H9 (cell line): Measurements from ENCODE around the gene HS6ST3. TPM values are rescaled to one million over a fixed set of nuclear protein-coding genes. Genes with fewer than 3 reads are reported as not detected.

Experiments used
- DNase-seq: peaks from one replicate; pipeline ENCODE4 v3.0.0-alpha.2; 2017
- H2AFZ ChIP-seq: one replicate; pipeline ENCODE4 v1.6.1; 2013; ENCODE audit warnings: mild to moderate bottlenecking, low read length, control low read depth, moderate library complexity
- H2AK5ac ChIP-seq: 2 replicates; pipeline ENCODE4 v1.6.1; 2013; ENCODE audit warnings: low read length, control low read depth, mixed read lengths; ENCODE audit not compliant: insufficient read length
- H2BK120ac ChIP-seq: one replicate; pipeline ENCODE4 v1.6.1; 2013; ENCODE audit warnings: low read depth, mild to moderate bottlenecking, low read length, control low read depth, inconsistent platforms; ENCODE audit not compliant: poor library complexity, severe bottlenecking
- H2BK12ac ChIP-seq: 2 replicates; pipeline ENCODE4 v1.6.1; 2013; ENCODE audit warnings: low read length, control low read depth, mixed read lengths, low read depth; ENCODE audit not compliant: insufficient read length
- H2BK15ac ChIP-seq: 2 replicates; pipeline ENCODE4 v1.6.1; 2013; ENCODE audit warnings: low read depth, low read length, control low read depth
- H2BK20ac ChIP-seq: one replicate; pipeline ENCODE4 v1.6.1; 2013; ENCODE audit warnings: low read depth, mild to moderate bottlenecking, low read length, control low read depth, inconsistent platforms; ENCODE audit not compliant: poor library complexity, severe bottlenecking
- H2BK5ac ChIP-seq: 2 replicates; pipeline ENCODE4 v1.6.1; 2013; ENCODE audit warnings: low read length, control low read depth, mixed read lengths; ENCODE audit not compliant: insufficient read length
- H3K14ac ChIP-seq: 2 replicates; pipeline ENCODE4 v1.6.1; 2013; ENCODE audit warnings: low read length, control low read depth; ENCODE audit not compliant: insufficient read depth
- H3K18ac ChIP-seq: 2 replicates; pipeline ENCODE4 v1.6.1; 2013; ENCODE audit warnings: low read depth, mild to moderate bottlenecking, mixed read lengths, low read length, control low read depth; ENCODE audit not compliant: insufficient read length
- H3K23ac ChIP-seq: 2 replicates; pipeline ENCODE4 v1.6.1; 2013; ENCODE audit warnings: low read length, control low read depth, mixed read lengths, low read depth; ENCODE audit not compliant: insufficient read length
- H3K23me2 ChIP-seq: 2 replicates; pipeline ENCODE4 v1.6.1; 2013; ENCODE audit warnings: low read depth, mild to moderate bottlenecking, mixed read lengths, low read length, control low read depth; ENCODE audit not compliant: insufficient read length, poor library complexity, severe bottlenecking
- H3K27ac ChIP-seq: 2 replicates; pipeline ENCODE4 v1.5.1; 2013; ENCODE audit warnings: low read length, control low read depth, mixed read lengths, low read depth; ENCODE audit not compliant: insufficient read length
- H3K27me3 ChIP-seq: 2 replicates; pipeline ENCODE4 v1.6.1; 2013; ENCODE audit warnings: low read length, control low read depth, inconsistent platforms; ENCODE audit not compliant: insufficient read depth
- H3K4ac ChIP-seq: 2 replicates; pipeline ENCODE4 v1.6.1; 2013; ENCODE audit warnings: low read depth, mild to moderate bottlenecking, control low read depth, inconsistent platforms, low read length, moderate library complexity
- H3K4me1 ChIP-seq: 2 replicates; pipeline ENCODE4 v1.6.1; 2013; ENCODE audit warnings: low read length, control low read depth, inconsistent platforms; ENCODE audit not compliant: insufficient read depth
- H3K4me2 ChIP-seq: 2 replicates; pipeline ENCODE4 v1.6.1; 2013; ENCODE audit warnings: low read length, control low read depth, mixed read lengths; ENCODE audit not compliant: insufficient read length, insufficient read depth
- H3K56ac ChIP-seq: 2 replicates; pipeline ENCODE4 v1.6.1; 2013; ENCODE audit warnings: low read depth, mild to moderate bottlenecking, mixed read lengths, low read length, control low read depth; ENCODE audit not compliant: insufficient read length
- H3K79me1 ChIP-seq: 2 replicates; pipeline ENCODE4 v1.6.1; 2013; ENCODE audit warnings: low read depth, mild to moderate bottlenecking, moderate library complexity, low read length, control low read depth, inconsistent platforms; ENCODE audit not compliant: insufficient read depth, poor library complexity, severe bottlenecking
- H3K79me2 ChIP-seq: 2 replicates; pipeline ENCODE4 v1.6.1; 2013; ENCODE audit warnings: low read length, control low read depth, inconsistent platforms; ENCODE audit not compliant: insufficient read depth
- H3K9ac ChIP-seq: 2 replicates; pipeline ENCODE4 v1.6.1; 2013; ENCODE audit warnings: low read length, control low read depth, mixed read lengths; ENCODE audit not compliant: insufficient read length; ENCODE audit errors: extremely low read depth
- H3K9me3 ChIP-seq: one replicate; pipeline ENCODE4 v1.6.1; 2013; ENCODE audit warnings: low read depth, low read length, inconsistent platforms; ENCODE audit not compliant: control insufficient read depth
- H3T11ph ChIP-seq: one replicate; pipeline ENCODE4 v1.6.1; 2013; ENCODE audit warnings: mild to moderate bottlenecking, low read length, control low read depth, inconsistent platforms
- H4K20me1 ChIP-seq: one replicate; pipeline ENCODE4 v1.6.1; 2013; ENCODE audit not compliant: control insufficient read depth, insufficient read length, insufficient read depth
- H4K5ac ChIP-seq: 2 replicates; pipeline ENCODE4 v1.6.1; 2013; ENCODE audit warnings: low read depth, mild to moderate bottlenecking, mixed read lengths, low read length, control low read depth; ENCODE audit not compliant: insufficient read length
- H4K8ac ChIP-seq: replicated peaks from 2 replicates; pipeline ENCODE4 v1.6.1; 2013; ENCODE audit warnings: low read length, control low read depth, mixed read lengths, low read depth; ENCODE audit not compliant: insufficient read length
- H4K91ac ChIP-seq: 2 replicates; pipeline ENCODE4 v1.6.1; 2013; ENCODE audit warnings: low read depth, mild to moderate bottlenecking, moderate library complexity, mixed read lengths, low read length, control low read depth; ENCODE audit not compliant: insufficient read length
- H3K27ac Mint-ChIP-seq, 3 experiments: 2 replicates in 2 of 3; 3 replicates in 1 of 3; pipeline ENCODE4 v1.8.0; 2020 to 2021; ENCODE audit warnings: mixed read lengths in 3 of 3, mild to moderate bottlenecking in 1 of 3, moderate library complexity in 1 of 3
- H3K27me3 Mint-ChIP-seq: 2 replicates; pipeline ENCODE4 v1.8.0; 2021; ENCODE audit warnings: low read depth, mild to moderate bottlenecking, moderate library complexity, mixed read lengths
- H3K36me3 Mint-ChIP-seq, 3 experiments: 2 replicates in 2 of 3; 3 replicates in 1 of 3; pipeline ENCODE4 v1.8.0; 2020 to 2021; ENCODE audit warnings: low read depth in 3 of 3, mixed read lengths in 3 of 3; ENCODE audit not compliant: insufficient read depth in 1 of 3
- H3K4me1 Mint-ChIP-seq, 2 experiments: 2 replicates each; pipeline ENCODE4 v1.8.0; 2020; ENCODE audit warnings: mixed read lengths in 2 of 2
- H3K4me3 Mint-ChIP-seq, 2 experiments: 2 replicates in 1 of 2; 3 replicates in 1 of 2; pipeline ENCODE4 v1.8.0; 2020 to 2021; ENCODE audit warnings: mild to moderate bottlenecking in 2 of 2, mixed read lengths in 2 of 2, moderate library complexity in 1 of 2
- H3K9me3 Mint-ChIP-seq, 2 experiments: 2 replicates in 1 of 2; 3 replicates in 1 of 2; pipeline ENCODE4 v1.8.0; 2020; ENCODE audit warnings: mild to moderate bottlenecking in 2 of 2, mixed read lengths in 2 of 2, moderate library complexity in 1 of 2
- WGBS: extraction: QIAGEN DNeasy Blood & Tissue Kit; methylation state at CpG from one replicate; pipeline ENCODE4 v1.1.7; 2013; ENCODE audit warnings: missing lambda C conversion rate, low lambda C conversion rate, mixed read lengths; ENCODE audit not compliant: insufficient read length; ENCODE audit errors: extremely low coverage; 5-methylcytosine and 5-hydroxymethylcytosine counted together
- total RNA-seq: library from RNA; stranded (reverse); gene quantifications from 2 replicates; pipeline ENCODE4 v1.2.1, GENCODE V29; 2021
- TF ChIP-seq, protein P1 (sequence below): fragments of 200-600 bp; sonication (generic); conservative IDR thresholded peaks from 3 replicates; pipeline ENCODE4 v1.8.0; 2021; ENCODE audit warnings: antibody characterized with exemption, mild to moderate bottlenecking

The HS6ST3 gene
- total RNA-seq, 1 experiment from 2014 or later: 0.44 TPM

DNA sequence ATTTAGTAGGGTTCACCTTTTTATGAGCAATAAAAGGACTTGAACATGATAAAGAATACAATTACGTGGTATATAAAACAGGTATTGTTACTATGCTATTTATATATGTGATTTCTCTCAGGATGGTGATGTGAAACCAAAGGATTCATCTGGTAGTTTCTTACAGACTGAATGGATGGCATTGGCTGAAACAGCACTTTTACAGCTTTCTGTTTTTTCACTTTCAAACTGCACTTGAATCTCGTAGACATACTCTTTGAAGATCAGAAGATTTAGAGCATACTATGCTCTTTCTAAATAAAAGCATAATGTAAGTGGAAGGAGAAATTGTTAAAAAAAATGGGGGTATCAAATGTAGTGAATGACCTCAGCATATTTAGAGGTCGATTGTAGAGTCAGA, 354.8 kb downstream of the HS6ST3 start:
- H3K9ac ChIP-seq: no peak overlapping the region
- H3K4ac ChIP-seq: no peak overlapping the region
- no peaks in the 10 kb centered on the region for H3K27me3 ChIP-seq
- Mint-ChIP-seq H3K27ac (no peak overlapping the region), H3K36me3 (no peaks in the 10 kb centered on the region), H3K4me1 (peaks cover 4 to 5% of the 10 kb centered on the region in 2 experiments; a peak in 3 of 4 replicates), H3K4me3 (no peak overlapping the region), H3K27me3 (no peaks in the 10 kb centered on the region), H3K9me3 (no peaks in the 10 kb centered on the region)
- H3K9me3 ChIP-seq: no peaks in the 10 kb centered on the region
- H4K20me1 ChIP-seq: no peaks in the 10 kb centered on the region
- no peak overlapping the region for H3K27ac ChIP-seq
- no peak overlapping the region for H2BK5ac ChIP-seq
- H2BK15ac ChIP-seq: no peak overlapping the region
- no peak overlapping the region for H3T11ph ChIP-seq
- H3K4me2 ChIP-seq: no peak overlapping the region
- no CpG with 5 or more reads among the region's 3 CpGs for WGBS
- no peaks in the 10 kb centered on the region for H3K79me2 ChIP-seq
- no peak overlapping the region for H2BK12ac ChIP-seq
- no peak overlapping the region for H4K5ac ChIP-seq
- H3K18ac ChIP-seq: no peak overlapping the region
- no peak overlapping the region for H2AFZ ChIP-seq
- DNase-seq: no peak
- H3K14ac ChIP-seq: no peak overlapping the region
- H2BK20ac ChIP-seq: no peak overlapping the region
- H4K91ac ChIP-seq: no peak overlapping the region
- H3K23me2 ChIP-seq: no peaks in the 10 kb centered on the region
- no peaks in the 10 kb centered on the region for H3K4me1 ChIP-seq
- no peak overlapping the region for H4K8ac ChIP-seq
- no peak overlapping the region for H3K23ac ChIP-seq
- H3K79me1 ChIP-seq: no peaks in the 10 kb centered on the region
- H2AK5ac ChIP-seq: no peak overlapping the region
- no peak overlapping the region for H3K56ac ChIP-seq
- no peak overlapping the region for H2BK120ac ChIP-seq
- TF ChIP-seq, protein P1, sequence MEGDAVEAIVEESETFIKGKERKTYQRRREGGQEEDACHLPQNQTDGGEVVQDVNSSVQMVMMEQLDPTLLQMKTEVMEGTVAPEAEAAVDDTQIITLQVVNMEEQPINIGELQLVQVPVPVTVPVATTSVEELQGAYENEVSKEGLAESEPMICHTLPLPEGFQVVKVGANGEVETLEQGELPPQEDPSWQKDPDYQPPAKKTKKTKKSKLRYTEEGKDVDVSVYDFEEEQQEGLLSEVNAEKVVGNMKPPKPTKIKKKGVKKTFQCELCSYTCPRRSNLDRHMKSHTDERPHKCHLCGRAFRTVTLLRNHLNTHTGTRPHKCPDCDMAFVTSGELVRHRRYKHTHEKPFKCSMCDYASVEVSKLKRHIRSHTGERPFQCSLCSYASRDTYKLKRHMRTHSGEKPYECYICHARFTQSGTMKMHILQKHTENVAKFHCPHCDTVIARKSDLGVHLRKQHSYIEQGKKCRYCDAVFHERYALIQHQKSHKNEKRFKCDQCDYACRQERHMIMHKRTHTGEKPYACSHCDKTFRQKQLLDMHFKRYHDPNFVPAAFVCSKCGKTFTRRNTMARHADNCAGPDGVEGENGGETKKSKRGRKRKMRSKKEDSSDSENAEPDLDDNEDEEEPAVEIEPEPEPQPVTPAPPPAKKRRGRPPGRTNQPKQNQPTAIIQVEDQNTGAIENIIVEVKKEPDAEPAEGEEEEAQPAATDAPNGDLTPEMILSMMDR: no peak
